ENCODE results near the gene EXOC3L4.

GRCh38 chr14:103146141-103146709 lies 51.7 kb downstream of the EXOC3L4 start:
- TF ChIP-seq CTCF (IDR thresholded peaks at IDR 0.05; ENCODE audit: low read depth, low read length) (no peak), EZH2phosphoT487 (IDR thresholded peaks at IDR 0.05; ENCODE audit: low read depth) (no peak)

All from OCI-LY3 (cell line).